ENCODE results near the gene XKR7.

The XKR7 gene

GRCh38 chr20:31991339-31991705 lies 23.4 kb downstream of the XKR7 start:
- TF ChIP-seq, protein P1, sequence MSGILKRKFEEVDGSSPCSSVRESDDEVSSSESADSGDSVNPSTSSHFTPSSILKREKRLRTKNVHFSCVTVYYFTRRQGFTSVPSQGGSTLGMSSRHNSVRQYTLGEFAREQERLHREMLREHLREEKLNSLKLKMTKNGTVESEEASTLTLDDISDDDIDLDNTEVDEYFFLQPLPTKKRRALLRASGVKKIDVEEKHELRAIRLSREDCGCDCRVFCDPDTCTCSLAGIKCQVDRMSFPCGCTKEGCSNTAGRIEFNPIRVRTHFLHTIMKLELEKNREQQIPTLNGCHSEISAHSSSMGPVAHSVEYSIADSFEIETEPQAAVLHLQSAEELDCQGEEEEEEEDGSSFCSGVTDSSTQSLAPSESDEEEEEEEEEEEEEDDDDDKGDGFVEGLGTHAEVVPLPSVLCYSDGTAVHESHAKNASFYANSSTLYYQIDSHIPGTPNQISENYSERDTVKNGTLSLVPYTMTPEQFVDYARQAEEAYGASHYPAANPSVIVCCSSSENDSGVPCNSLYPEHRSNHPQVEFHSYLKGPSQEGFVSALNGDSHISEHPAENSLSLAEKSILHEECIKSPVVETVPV (CRISPR knock-in tag; IDR thresholded peaks at IDR 0.05) = no peak
- no peak for TF ChIP-seq SNAI2 (CRISPR knock-in tag; IDR thresholded peaks at IDR 0.05)
- no peak for ATAC-seq

DNA sequence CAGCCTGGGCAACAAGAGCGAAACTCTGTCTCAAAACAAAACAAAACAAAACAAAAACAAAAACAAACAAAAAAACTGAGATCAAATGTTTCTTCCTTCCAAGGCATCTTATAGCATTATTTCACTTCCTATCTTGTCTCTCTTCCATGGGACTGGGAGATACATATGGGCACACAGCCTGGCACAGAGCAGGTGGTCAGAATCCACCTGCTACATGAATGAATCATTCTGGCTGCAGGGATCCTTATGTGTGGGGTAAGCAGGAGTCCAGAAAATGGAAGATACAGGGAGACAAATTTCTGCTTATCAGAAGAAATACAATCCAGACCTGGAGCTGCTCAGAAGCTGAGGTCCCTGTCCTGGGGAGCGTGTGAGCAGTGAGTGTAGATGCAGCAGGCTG lies 24.1 kb downstream of the XKR7 start:
- no peak for ATAC-seq

DNA sequence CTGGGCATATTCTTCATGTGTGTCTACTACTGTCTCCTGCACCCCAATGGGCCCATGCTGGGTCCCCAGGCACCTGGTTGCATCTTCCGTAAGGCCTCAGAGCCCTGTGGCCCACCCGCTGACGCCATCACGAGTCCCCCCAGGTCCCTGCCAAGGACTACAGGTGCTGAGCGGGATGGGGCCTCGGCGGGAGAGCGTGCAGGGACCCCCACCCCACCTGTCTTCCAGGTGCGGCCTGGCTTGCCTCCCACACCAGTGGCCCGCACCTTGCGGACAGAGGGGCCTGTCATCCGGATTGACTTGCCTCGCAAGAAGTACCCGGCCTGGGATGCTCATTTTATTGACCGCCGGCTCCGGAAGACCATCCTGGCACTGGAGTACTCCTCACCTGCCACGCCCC lies 29.0 kb downstream of the XKR7 start:
- ATAC-seq = no peak
- TF ChIP-seq ARNTL (CRISPR knock-in tag; IDR thresholded peaks at IDR 0.05; ENCODE audit: borderline replicate concordance, low read depth) (no peak), CSDC2 (CRISPR knock-in tag; IDR thresholded peaks at IDR 0.05) (no peak), ZFP3 (CRISPR knock-in tag; IDR thresholded peaks at IDR 0.05) (no peak), RARB (CRISPR knock-in tag; IDR thresholded peaks at IDR 0.05) (no peak), ZNF8 (CRISPR knock-in tag; IDR thresholded peaks at IDR 0.05) (no peak), PPARA (CRISPR knock-in tag; IDR thresholded peaks at IDR 0.05; ENCODE audit: borderline replicate concordance) (no peak), ESRRG (CRISPR knock-in tag; IDR thresholded peaks at IDR 0.05) (no peak), POU6F1 (CRISPR knock-in tag; IDR thresholded peaks at IDR 0.05; ENCODE audit: borderline replicate concordance, low read depth) (no peak), SNAI2 (CRISPR knock-in tag; IDR thresholded peaks at IDR 0.05) (no peak), BACH2 (CRISPR knock-in tag; IDR thresholded peaks at IDR 0.05; ENCODE audit: borderline replicate concordance) (no peak), TCF4 (CRISPR knock-in tag; IDR thresholded peaks at IDR 0.05; ENCODE audit: borderline replicate concordance) (no peak)
- TF ChIP-seq, protein P2, sequence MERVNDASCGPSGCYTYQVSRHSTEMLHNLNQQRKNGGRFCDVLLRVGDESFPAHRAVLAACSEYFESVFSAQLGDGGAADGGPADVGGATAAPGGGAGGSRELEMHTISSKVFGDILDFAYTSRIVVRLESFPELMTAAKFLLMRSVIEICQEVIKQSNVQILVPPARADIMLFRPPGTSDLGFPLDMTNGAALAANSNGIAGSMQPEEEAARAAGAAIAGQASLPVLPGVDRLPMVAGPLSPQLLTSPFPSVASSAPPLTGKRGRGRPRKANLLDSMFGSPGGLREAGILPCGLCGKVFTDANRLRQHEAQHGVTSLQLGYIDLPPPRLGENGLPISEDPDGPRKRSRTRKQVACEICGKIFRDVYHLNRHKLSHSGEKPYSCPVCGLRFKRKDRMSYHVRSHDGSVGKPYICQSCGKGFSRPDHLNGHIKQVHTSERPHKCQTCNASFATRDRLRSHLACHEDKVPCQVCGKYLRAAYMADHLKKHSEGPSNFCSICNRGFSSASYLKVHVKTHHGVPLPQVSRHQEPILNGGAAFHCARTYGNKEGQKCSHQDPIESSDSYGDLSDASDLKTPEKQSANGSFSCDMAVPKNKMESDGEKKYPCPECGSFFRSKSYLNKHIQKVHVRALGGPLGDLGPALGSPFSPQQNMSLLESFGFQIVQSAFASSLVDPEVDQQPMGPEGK (CRISPR knock-in tag; IDR thresholded peaks at IDR 0.05; ENCODE audit: borderline replicate concordance) = no peak
- TF ChIP-seq, protein P3, sequence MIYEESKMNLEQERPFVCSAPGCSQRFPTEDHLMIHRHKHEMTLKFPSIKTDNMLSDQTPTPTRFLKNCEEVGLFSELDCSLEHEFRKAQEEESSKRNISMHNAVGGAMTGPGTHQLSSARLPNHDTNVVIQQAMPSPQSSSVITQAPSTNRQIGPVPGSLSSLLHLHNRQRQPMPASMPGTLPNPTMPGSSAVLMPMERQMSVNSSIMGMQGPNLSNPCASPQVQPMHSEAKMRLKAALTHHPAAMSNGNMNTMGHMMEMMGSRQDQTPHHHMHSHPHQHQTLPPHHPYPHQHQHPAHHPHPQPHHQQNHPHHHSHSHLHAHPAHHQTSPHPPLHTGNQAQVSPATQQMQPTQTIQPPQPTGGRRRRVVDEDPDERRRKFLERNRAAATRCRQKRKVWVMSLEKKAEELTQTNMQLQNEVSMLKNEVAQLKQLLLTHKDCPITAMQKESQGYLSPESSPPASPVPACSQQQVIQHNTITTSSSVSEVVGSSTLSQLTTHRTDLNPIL (CRISPR knock-in tag; IDR thresholded peaks at IDR 0.05; ENCODE audit: low read depth) = no peak

More for the DNA sequence above, 24.1 kb downstream of the XKR7 start:
- no peak for TF ChIP-seq TSHZ2 (CRISPR knock-in tag; IDR thresholded peaks at IDR 0.05)
- no peak for TF ChIP-seq SNAI2 (CRISPR knock-in tag; IDR thresholded peaks at IDR 0.05)
- TF ChIP-seq, protein P2 (CRISPR knock-in tag; IDR thresholded peaks at IDR 0.05; ENCODE audit: borderline replicate concordance) = no peak
- TF ChIP-seq, protein P1 (CRISPR knock-in tag; IDR thresholded peaks at IDR 0.05) = no peak
- TF ChIP-seq ISL1 (CRISPR knock-in tag; IDR thresholded peaks at IDR 0.05) = no peak
- TF ChIP-seq, protein P3 (CRISPR knock-in tag; IDR thresholded peaks at IDR 0.05; ENCODE audit: low read depth) = no peak
